ENCODE data around the gene PDZD4.

PDZD4 gene

GRCh38 chrX:153867139-153867538, 36.8 kb upstream of the PDZD4 start:
- DNase-seq, result no peak

- DNase-seq, result no peak
These were observed 36.1 kb upstream of the PDZD4 start for GRCh38 chrX:153866302-153867019.

GRCh38 chrX:153865685-153866084, 35.3 kb upstream of the PDZD4 start:
- no peak for DNase-seq

GRCh38 chrX:153865321-153865580, 34.9 kb upstream of the PDZD4 start:
- no peak for DNase-seq

- no peak for DNase-seq
These were observed 34.4 kb upstream of the PDZD4 start for GRCh38 chrX:153864561-153865320.

- DNase-seq, result no peak
These were observed 33.8 kb upstream of the PDZD4 start for GRCh38 chrX:153864101-153864500.

- no peak for DNase-seq
These were observed 33.1 kb upstream of the PDZD4 start for GRCh38 chrX:153863251-153863991.

- no peak for DNase-seq
These were observed 32.3 kb upstream of the PDZD4 start for GRCh38 chrX:153862369-153863250.

- no peak for DNase-seq
These were observed 31.5 kb upstream of the PDZD4 start for GRCh38 chrX:153861733-153862310.

- DNase-seq, result no peak
These were observed 30.8 kb upstream of the PDZD4 start for GRCh38 chrX:153861151-153861550.

GRCh38 chrX:153857348-153857903, 27.1 kb upstream of the PDZD4 start:
- DNase-seq, result no peak

GRCh38 chrX:153854702-153855101, 24.4 kb upstream of the PDZD4 start:
- no peak for DNase-seq

GRCh38 chrX:153853902-153854267, 23.5 kb upstream of the PDZD4 start:
- DNase-seq, result no peak

GRCh38 chrX:153853180-153853901, 23.0 kb upstream of the PDZD4 start:
- no peak for DNase-seq

GRCh38 chrX:153851981-153852380, 21.6 kb upstream of the PDZD4 start:
- DNase-seq, result no peak

- DNase-seq, result no peak
These were observed 18.0 kb upstream of the PDZD4 start for GRCh38 chrX:153848325-153848724.

- no peak for DNase-seq
These were observed 15.5 kb upstream of the PDZD4 start for GRCh38 chrX:153845842-153846241.

GRCh38 chrX:153845195-153845594, 14.9 kb upstream of the PDZD4 start:
- no peak for DNase-seq

- no peak for DNase-seq
These were observed 14.3 kb upstream of the PDZD4 start for GRCh38 chrX:153844509-153845082.

- DNase-seq, result no peak
These were observed 6.6 kb upstream of the PDZD4 start for GRCh38 chrX:153836921-153837320.

- no peak for DNase-seq
These were observed 2.4 kb upstream of the PDZD4 start for GRCh38 chrX:153832728-153833127.

Measured in suppressor macrophage treated with lipopolysaccharide for 1 hour (primary cell).